ENCODE measurements around the gene ACSM2A.

- TF ChIP-seq, protein P1, sequence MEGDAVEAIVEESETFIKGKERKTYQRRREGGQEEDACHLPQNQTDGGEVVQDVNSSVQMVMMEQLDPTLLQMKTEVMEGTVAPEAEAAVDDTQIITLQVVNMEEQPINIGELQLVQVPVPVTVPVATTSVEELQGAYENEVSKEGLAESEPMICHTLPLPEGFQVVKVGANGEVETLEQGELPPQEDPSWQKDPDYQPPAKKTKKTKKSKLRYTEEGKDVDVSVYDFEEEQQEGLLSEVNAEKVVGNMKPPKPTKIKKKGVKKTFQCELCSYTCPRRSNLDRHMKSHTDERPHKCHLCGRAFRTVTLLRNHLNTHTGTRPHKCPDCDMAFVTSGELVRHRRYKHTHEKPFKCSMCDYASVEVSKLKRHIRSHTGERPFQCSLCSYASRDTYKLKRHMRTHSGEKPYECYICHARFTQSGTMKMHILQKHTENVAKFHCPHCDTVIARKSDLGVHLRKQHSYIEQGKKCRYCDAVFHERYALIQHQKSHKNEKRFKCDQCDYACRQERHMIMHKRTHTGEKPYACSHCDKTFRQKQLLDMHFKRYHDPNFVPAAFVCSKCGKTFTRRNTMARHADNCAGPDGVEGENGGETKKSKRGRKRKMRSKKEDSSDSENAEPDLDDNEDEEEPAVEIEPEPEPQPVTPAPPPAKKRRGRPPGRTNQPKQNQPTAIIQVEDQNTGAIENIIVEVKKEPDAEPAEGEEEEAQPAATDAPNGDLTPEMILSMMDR (IDR thresholded peaks at IDR 0.05): no peak
- no peak for TF ChIP-seq POLR2AphosphoS5 (IDR thresholded peaks at IDR 0.05; ENCODE audit: low read depth, low read length)
- no peak for TF ChIP-seq REST (IDR thresholded peaks at IDR 0.05; ENCODE audit: insufficient read depth in 1 of 2, low read depth in 2 of 2, low read length in 1 of 2)
- no peak for TF ChIP-seq TCF7L2 (IDR thresholded peaks at IDR 0.05; ENCODE audit: low read depth, low read length)
- TF ChIP-seq SIN3A (IDR thresholded peaks at IDR 0.05; ENCODE audit: borderline replicate concordance, insufficient read depth, low read depth, low read length): no peak
These were observed 68.8 kb downstream of the ACSM2A start for GRCh38 chr16:20520103-20520502.

All from Panc1 (cell line).